Stimulated activated CD8-positive, alpha-beta memory T cell treated with anti-CD3 and anti-CD28 coated beads, Interleukin-7, amount 100 ng/mL, for 1 hour (primary cell): ENCODE measurements around the gene FOXI1.
"Not testable (repeated sequence)": the region's sequence is repeated elsewhere in the genome, so short reads cannot be mapped to it uniquely, and the experiment has no call there.

Experiments
- DNase-seq, 2 donors: peaks; one replicate each; pipeline ENCODE4 v3.0.0-alpha.2; 2020; ENCODE audit warnings: low read depth in 2 of 2

The FOXI1 gene

DNA sequence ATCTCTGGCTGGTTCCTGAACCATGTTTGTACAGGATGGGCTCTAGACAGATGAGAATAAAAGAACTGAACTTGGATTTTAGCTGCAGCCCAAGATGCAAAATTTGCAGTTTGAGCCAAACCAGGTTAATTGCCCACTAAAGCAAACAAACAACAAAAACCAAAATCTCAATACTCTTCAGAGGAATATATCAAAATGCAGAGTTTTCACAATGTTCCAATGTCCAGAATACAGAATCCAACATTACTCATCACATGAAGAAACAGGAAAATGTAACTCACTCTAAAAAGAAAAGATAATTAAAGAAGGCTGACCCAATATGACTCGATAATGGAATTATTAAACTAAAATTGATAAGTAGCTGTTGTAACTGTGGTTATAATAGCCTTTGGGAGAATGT is 20.4 kb downstream of the FOXI1 start:
- DNase-seq: no peak

DNA sequence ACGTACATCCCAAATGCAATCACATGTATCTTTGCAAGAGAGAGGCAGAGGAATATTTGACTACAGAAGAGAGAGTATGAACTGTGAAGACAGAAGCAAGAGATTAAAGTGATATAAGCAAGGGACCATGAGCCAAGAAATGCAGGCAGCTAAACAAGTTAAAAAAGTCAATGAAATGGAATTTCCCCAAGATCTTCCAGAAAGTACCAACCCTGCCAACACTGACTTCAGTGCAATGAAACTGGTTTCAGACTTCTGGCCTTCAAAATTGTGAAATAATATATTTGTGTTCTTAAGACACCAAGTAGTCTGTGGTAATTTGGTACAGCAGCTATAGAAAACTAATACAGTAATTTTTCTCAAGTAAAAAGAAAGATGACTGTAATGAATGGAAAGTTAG is 20.9 kb downstream of the FOXI1 start:
- no peak for DNase-seq

GRCh38 chr5:170131235-170131634 is 25.5 kb downstream of the FOXI1 start:
- DNase-seq: no peak

GRCh38 chr5:170132269-170132975 is 26.7 kb downstream of the FOXI1 start:
- DNase-seq: no peak

- no peak for DNase-seq
Observed at GRCh38 chr5:170132976-170133448, 27.3 kb downstream of the FOXI1 start.

DNA sequence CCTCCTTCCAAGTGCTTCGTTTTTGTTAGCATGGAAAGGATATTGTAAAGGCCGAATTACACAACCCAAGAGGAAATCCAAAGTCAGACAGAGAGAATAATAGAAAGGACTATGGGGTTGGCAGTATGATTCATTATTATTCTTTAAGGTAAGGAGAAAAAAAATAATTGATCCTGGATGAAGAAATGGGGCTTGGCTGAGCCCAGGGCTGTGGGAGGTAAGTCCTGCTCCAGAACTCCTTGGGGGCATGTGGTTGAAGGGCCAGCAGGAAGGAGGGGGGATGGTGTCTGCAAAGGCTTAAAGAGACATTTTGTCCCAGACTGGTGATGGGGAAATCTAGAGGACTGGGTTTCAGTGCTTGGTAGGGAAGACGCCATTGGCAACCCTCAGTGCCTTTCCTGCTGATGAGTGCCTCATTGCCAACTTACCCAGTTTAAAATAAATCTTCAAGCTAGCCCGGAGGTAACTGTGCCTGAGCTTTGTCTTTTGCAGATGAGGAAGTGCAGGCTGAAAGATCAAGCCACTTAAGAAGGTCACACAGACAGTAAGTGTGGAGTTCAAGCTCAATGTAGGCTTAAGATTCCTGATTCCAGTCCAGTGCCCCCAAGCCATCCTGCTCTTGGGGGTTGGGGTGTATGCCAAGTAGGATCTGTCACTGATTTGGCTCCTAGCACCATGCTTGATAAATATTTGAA is 30.2 kb downstream of the FOXI1 start:
- DNase-seq: no peak

DNA sequence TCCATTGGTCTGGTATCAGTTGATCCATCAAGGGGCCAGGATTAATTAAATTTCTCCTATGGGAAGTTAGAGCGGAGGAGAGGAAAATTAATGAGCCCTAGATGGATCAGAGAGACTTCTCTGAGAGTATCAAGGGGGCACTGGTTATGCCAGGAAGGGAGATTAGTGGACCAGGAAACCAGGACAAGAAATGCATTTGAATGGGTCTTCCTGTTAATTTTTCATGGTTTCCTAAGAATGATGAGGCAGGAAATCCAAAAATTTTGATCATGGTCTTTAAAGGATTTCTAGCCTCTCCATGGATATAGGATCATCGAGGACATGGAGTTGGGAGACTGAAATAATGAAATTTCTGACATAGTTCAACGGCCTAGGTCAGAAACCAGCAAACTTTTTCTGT is 30.8 kb downstream of the FOXI1 start:
- DNase-seq: no peak

GRCh38 chr5:170137694-170138214 is 32.1 kb downstream of the FOXI1 start:
- no peak for DNase-seq

DNA sequence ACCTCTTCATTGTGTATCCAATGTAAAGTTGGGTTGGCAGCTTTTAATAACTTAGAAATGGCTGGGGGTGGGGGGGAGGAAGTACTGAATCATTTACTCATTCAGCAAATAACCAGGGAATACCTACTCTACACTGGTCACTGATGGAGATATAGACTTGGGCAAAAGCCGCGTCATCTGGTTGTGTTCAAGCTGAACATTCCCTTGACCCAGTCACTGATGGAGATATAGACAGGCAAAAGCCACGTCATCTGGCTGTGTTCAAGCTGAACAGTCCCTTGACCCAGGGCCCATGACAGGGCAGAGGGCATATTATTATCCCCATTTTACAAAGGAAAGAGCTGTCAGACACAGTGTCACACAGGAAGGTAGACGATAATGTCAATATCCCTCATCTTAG is 32.6 kb downstream of the FOXI1 start:
- no peak for DNase-seq

- no peak for DNase-seq
Observed at GRCh38 chr5:170139786-170140335, 34.2 kb downstream of the FOXI1 start.

GRCh38 chr5:170141196-170141595 is 35.5 kb downstream of the FOXI1 start:
- DNase-seq: not testable (repeated sequence)

DNA sequence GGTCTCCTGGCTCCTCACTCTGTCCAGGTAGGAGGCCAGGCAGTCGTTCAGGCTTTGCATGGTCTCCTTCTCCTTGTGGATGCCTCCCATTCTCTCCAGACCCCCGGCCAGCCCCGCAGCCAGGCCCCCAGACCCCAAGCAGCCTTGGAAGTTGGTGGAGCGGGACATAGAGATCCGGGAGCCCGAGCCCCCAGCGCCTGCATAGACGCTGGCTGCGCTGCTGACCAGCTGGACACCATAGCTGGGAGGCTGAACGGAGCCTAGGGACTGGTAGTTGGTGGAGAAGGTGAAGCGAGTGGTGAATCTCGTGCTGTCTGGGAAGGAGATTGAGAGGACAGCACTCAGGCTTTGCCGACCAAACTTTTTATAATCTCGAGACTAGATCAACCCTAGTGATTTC is 35.9 kb downstream of the FOXI1 start:
- no peak for DNase-seq

DNA sequence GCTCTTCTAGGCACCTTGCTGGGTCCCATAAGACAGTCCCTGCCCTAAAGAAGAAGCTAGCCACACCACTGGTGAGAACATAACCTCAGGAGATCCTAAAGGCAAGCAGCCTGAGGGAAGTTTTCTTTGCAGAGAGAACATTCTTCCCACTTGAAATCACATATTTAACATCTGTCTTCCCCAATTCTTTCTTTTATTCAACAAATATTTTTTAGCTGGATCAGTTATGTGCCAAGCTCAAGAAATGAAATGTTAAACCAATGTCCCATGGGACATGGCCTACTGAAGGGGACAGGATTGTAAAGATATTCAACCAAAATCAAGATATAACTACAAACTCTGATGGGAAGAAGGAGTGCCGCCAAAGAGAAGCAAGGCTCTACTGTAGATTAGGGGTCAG is 36.5 kb downstream of the FOXI1 start:
- DNase-seq: no peak

- no peak for DNase-seq
Observed at GRCh38 chr5:170143091-170143490, 37.4 kb downstream of the FOXI1 start.

DNA sequence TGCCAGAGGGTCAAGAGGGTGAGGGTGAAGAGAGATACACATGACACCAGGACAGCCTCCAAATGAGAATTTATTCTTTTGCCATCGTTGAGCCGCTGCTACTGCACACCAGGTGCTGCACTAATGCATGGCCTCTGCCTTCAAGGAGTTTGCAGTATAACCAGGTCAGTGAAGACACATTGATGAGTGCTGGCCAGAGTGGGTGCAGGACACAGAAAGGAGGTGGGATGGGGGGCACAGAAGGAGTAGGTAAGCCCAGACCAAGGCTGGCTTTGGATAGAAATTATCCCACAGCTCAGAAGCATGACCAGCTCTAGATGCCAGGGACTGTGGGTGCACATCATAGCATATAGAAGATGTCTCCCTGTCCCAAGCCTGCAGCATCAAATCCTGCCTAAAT is 38.0 kb downstream of the FOXI1 start:
- DNase-seq: no peak

DNA sequence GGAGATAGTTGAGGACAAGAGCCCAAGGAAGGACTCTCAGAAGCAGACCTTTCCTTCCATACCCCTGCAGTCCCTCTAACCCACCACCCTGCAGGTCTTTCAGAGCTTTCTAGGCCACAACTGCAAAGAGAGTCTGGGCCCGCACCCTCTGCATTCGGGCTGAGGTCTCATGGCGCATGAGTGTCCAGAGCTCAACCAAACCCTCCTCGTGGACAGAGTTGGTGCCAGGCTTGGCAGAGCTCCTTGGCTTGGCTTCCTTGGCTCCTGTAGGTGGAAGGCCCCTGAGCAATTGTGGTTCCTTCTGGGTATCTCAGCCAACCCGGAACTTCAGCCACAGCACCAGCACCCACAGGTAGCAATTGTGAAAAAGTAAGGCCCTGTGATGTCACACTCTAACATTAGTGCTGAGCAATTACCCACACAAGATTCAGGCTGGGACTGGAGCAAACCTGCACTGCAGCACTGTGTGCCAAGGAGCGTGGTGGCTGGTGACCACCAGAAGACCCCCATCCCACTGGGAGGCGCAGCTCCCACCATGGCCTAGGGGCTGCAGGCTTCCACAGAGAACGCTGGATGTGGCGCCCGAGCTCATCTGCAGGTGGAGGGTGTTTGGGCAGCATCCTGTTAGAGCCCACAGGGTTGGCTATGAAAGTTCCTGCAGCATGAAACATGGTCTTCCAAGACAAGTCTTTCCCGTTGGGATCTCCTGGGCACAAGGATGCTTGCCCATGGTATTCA is 38.8 kb downstream of the FOXI1 start:
- no peak for DNase-seq

DNA sequence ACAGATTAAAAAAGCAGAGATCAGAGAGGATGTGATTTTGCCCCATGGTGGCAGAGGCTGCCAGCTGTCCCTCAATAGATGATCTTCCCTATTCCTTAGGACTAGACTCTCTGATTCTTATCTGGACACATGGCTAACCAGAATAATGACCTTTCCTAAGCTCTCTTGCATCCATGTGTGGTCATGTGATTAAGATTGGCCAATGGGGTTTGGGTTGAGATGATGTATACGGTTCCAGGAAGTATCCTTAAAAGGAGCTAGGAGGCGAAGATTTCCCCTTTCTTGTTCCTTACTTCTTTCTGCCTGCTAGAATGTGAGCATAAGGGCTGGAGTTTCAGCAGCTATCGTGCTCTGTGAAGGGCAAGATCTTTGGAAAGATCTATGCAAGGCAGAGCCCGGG is 39.8 kb downstream of the FOXI1 start:
- no peak for DNase-seq

GRCh38 chr5:170147051-170147752 is 41.5 kb downstream of the FOXI1 start:
- no peak for DNase-seq

DNA sequence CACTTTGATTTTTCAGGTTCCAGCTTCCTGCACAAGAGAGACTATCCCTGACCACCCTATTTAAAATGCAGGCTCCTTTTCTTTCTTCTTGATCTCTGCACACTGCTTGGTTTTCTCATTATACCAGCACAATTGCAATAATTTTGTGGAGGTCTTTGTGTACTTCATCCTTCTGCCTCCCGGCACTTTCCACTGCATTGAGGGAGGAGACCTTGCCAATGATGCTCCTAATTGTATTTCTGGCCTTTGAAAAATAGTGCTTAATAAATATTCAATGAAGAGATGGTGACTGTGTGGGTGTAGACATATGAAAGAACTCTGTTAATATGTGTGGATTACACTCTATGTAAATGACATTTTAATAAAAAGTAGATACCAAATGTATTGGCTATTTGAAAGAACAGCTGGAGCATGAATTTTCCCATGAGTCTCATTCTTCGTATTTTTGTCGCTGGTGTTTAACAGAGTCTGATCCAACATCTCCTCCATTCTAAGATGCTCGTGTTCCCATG is 42.1 kb downstream of the FOXI1 start:
- DNase-seq: no peak

DNA sequence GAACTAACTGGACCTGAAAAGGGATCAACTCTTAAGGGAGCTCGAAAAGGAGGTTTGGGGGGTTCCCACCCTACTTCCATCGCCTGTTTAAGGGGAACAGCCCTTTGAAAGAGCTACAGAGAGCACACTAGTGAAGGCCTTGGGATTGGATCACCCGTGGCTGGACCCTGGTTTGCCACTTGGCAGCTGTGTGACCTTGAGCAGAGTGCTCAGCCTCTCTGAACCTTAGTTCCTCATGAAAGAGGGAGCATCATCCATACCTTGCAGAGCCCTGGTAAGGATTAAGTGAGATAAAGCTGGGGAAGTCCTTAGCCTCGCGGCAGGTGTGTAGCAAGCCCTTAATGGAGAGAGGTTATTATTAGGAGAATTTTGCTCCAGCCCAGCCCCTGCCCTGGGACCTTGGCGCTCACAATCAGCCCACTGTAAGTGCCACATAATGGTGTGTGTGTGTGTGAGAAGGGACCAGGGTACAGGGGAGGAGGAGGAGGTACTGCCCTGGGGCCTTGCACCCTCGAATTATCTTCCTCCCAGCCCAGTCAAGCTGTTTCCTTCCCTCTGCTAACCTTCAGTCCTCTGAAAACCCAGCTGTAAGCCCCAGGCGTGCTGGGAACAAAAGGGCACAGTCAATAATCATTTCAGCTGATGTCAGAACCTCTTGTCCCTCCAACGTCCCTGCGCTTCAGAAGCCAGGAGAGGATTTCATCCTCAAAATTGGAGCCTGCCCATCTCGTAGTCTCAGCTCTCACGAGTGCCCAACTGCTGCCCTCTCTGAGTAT is 42.9 kb downstream of the FOXI1 start:
- DNase-seq: no peak

- DNase-seq: no peak
Observed at GRCh38 chr5:170149206-170149515, 43.5 kb downstream of the FOXI1 start.
